GM18517 (cell line): ENCODE results near the gene CTDSP2.
"Not testable (repeated sequence)": the region's sequence is repeated elsewhere in the genome, so short reads cannot be mapped to it uniquely, and the experiment has no call there.

ENCODE experiments used
- ATAC-seq: cut with Tn5 transposase; IDR thresholded peaks from one replicate; pipeline ENCODE4 v1.9.1; 2021; ENCODE audit warnings: mild to moderate bottlenecking, moderate library complexity; ENCODE audit not compliant: unreplicated experiment

Gene CTDSP2, protein sequence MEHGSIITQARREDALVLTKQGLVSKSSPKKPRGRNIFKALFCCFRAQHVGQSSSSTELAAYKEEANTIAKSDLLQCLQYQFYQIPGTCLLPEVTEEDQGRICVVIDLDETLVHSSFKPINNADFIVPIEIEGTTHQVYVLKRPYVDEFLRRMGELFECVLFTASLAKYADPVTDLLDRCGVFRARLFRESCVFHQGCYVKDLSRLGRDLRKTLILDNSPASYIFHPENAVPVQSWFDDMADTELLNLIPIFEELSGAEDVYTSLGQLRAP

DNA sequence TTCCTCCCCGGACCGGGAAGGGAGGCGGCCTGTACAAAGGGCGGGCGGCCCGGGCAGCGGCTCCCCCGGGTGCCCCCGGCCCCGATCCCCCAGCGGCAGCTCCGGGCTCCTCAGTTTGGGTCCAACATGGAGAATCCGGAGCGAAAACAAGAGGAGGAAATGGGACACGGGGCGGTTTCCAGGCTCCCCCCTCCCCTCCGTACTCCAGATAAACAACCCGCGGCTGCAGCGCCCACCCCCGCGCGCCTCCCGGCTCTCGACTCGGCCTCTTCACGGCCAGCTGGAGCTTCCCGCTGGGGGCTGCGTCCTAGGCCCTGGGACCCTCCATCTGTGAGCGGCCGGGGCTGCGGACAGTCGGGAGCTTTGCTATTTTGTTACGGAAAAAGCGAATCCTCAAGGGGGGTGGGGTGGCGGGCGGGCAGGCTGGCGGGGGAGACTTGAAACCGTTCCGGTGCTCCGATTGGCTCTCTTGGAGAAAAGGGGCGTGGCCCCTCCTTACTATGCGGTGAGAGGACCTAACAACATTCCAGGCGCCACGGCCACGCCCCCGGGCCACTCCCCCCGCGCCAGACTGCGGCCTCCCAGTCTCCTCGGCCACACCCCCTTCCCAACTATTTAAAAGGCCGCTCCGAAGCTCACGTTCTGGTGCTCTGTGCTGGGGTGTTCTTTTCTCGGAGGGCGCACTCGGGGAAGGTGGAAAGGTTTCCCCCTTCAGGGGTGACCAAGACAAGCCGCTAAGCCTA is at the start of gene CTDSP2:
Gene CTDSP2, minus strand, starts transcription at position 153 of the 743 bp plus-strand sequence. CDS start 294 bp downstream, outside the sequence.
- ATAC-seq: no peak

DNA sequence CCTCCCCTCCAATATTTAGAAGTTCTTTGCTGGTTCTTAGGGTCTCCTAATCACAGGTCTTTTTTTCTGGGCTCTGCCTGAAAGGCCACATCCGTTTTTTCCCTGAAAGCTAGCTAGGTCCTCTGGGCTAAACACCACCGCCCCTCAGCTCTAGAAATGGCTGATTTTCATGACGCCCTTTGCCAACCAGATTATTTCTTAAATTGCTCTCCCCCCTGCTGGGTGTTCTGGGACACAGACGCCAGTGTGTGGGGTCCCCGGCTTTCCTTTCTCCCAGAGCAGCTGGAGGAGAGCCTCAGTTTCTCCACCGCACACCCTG is 49.5 kb upstream of the CTDSP2 start:
- ATAC-seq: no peak

DNA sequence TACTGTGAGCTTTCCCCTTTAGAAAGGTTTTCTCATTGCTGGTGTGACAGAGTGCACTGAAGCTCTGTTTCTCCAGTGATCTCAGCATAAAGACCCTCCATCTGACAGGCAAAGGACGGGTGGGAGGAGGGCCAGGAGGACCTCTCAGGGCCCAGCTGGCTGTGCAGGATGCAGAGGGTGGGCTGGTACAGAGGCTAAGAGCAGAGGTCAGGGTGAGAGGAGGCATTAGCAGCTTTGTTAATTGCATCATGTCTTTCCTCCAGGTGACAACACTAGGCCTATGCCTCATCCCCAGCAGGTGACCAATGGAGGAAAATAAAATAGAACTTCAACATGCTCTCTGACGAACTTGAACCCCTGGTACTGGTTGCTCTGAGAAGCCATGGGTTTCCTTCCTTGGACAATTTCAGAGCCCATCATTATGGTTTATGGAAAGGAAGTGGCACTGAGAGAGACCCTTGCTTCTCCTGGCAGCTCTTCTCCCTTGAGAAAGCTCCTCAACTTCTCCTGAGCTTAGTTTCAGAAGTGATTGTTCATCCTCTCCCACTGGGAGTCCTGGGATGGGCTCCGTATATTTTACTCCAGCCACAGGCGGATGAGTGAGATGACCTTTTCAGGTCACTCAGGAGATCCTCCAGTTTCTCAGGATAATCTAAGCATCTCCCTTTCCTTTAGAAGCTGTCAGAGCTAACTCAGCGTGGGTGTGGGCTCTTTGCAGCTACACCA is 49.0 kb upstream of the CTDSP2 start:
- no peak for ATAC-seq

DNA sequence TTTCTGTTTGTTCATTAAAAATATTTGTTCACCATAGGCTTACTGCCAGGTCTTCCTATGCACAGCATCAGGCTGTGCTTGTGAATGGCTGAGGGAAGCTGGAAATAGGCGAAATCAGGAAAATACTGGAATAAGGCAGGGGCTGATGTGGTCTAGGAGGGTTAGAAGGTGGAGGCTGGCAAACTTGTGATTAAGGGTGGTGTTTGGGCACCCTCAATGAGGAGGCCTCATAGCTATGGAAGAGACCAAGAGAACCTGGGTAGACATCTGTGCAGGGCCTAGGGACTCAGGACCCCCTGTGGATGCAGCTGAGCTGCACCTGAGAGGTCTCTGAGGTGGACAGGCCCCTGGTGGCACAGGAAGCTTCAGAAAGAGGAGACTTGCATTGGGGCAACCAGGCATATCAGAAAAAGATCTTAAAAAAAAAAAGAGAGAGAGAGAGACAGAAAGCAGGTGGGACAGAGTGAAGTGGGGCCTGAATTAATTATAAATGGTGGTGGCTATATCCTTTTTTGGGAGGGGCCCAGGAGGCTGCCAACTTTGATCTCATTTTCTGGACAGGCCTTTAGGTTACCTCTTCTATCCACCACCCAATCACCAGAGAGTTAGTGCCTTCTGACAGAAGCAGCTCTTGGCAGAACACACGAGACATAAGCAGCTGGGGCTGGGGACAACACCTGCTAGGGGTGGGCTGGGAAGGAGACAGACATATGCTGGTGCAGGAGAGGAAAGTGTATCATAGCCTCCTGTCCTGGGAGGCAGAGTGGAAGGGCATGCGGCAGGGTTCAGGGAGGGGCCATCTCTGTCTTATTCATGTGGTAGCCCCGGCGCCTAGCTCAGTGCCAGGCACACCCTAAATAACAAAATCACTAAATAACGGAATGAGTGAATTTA is 48.1 kb upstream of the CTDSP2 start:
- no peak for ATAC-seq

DNA sequence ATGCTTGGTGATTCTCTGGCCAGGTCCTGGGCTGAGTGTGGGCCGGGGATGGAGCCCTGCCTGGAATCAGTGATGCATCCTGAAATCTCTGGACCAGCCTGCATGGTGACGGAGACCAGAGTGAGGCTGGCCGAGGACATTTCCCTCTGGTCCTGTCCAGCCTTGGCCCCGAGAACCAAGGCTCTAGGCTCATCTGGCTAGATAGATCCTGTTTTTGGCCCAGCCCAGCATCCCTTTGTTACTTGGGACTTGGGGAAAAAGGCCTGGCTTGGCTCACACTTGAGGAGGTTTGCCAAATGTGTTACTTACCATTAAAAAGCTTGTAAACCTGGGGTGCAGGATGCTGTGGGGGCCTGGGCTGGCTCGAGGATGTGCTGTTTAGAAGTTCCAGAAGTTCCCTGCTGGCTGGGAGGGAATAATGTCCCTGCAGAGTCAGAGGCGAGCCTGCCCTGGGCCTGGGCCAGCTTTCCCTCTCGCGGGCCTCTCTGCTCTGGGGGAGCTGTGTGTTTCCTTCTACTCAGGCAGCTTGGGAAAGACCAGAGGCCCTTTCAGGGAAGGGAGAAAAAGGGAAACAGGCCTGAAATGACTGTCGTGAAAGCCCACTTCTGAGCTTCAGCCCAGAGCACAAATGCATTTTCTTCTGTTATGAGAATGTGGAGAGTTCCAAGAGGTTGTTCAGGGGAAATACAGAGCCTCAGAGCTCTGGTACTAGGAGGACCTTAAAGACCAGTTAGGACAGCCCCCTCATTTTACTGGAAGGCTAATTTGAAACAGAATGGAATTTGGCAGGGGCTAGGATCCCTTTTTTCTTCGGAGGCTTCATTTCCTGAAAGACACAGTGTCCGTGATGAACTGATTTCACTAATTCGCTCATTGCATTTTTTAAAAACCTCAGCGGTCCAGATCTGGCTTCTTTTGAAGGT is 47.2 kb upstream of the CTDSP2 start:
- no peak for ATAC-seq

DNA sequence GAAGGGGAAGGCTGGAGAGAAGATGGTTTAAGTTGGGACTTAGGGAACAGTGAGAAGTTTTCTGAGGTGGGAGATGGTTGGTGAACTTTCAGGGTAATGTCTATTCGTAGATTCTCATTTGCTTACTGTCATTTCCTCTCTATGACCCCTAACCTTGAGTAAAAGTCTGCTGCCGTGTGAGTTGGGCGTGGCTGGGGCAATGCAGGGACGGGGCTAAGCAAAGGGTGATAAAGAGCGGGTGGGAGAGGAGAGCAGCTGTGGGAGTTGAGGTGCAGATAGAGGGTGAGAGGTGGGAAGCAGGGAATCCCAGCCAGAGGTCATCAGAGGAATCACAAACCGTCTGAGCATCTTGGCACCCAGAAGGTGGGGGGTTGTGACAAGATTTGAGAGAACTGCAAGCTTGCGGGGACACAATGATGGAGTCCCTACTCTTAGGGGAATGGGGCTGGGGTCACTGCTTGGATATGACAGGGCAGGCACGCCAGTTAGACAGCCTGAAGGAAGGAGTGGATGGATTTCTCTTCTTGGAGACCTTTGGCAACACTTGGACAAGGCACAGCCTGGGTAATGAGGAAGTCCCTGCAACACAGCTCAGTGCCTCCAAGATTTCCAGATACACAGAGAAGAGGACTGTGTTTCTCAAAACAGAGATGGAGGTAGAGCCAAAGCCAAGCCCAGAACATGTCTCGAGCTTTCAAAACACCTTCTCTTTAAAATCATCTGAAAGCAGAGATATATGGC is 45.9 kb upstream of the CTDSP2 start:
- ATAC-seq: no peak

DNA sequence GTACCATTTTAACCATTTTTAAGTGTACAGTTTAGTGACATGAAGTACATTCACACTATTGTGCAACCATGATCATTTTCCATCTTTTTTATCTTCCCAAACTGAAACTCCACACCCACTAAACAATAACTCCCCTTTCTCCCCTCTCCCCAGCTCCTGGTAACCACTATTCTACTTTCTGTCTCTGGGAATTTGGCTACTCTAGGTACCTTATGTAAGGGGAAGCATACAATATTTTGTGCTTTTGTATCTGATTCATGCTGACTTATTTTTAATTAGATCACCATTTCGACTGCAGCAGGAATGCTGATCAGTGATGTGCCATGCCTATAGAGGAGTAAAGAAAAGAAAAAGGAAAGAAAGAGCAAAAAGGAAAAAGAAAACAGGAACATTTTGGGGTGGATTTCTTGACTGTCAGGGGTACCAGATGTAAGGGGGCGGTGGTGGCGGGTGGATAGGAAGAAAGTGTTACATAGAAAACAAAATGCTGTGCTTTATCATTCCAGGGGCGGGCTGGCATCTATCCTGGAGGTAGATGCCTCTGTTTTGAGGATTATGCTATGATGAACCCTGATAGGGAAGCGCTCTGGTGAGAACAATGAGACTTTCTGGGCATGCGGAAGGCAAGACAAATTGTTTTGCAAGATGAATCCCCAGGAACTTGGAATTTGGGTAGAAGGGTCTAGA is 45.2 kb upstream of the CTDSP2 start:
- no peak for ATAC-seq

DNA sequence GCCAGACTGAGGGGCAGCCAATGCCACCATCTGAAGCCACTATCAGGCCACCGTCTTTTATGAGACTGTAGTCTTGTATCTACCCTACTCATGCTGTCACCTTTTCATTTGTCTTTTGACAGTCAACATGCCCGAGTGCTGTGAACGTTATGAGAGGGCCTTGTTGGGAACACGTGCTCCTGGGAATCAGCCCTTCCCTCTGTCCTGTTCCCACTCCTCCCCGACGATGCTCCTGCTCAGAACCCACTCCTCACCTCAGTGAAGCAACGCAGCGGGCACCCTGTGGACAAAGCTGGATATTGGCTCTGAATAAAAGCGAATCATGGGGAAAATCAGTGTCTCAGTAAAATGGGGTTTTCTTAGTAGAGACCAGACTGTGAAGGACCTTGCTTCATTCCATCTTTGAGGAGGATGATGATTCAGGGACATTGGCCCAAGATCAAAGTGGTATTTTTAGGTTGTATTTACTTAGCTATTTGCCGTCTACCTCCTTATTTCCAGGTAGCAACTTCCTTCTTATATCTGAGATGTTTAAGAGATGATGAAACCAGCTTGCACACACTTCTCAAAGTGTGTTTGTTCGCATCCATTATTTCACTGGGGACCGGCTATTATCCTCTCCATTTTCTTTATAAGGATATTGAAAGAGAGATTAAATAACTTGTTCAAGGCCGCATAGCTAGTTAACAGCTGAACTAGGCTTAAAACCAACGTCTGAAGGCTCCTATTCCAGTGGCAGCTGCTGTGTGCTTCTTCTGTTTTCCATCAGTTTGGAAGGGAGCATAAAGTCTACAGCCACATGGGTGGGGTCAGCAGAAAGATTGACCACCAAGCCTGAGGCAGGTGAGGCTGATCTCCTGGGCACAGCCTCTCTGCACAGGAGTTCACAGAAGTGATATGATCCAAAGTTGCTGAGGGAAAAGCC is 43.9 kb upstream of the CTDSP2 start:
- ATAC-seq: no peak

DNA sequence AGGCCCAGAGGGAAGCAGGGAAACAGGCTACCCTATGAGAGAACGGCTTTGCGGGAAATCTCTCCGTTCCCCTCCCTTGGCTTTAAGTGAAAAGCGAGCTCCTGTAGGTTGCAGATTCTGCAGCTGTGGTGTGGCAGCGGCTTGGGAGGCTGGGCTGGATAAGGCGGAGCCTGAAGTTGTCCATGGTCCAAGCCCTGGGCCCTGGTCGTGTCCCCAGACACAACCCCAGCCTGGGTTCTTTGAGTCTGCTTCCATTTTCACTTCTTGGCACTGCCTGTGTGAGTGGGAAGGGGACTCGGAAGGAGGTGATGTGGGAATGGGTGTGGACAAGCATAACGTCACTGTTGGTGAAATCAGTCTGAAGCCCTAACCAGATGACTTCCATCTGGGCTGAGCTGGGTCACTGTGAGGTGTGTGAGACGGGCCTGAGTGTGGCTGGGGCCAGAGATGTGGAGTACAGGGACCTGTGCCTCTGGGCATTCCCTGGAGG is 43.0 kb upstream of the CTDSP2 start:
- no peak for ATAC-seq

DNA sequence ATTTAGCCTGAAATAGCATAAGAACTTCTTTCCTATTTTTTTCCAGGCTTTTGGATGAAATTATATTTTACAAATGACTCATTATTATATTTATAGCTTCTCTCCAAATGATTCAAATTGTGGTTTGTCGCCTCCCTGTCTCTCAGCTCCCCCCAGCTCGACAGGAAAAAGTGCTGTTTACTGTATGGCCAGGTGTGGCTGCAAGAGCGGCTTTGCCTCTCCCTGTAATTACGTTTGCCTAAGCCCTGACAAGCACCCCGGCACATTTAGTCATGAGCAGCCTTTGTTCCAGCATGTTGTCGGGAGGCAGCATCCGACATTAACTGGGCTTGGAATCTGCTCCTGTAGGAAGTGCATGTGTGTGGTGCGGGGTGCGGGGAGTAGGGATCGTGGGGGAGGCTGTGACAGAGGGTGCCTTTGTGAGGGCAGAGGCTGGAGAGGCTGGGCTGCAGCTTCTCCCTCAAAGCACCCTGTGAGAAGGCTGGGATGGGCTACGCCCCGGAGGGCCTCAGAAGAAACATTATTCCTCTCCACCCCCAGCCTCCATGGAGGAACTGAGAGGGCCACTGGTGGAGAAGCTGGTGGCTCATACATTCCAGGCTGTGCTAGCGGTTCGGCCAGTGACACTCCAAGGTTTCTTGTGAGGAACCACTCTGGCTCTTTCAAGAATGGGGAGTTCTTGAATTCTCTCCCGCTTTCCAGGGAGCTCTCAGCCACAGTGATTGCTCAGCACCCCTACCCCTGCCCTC is 42.1 kb upstream of the CTDSP2 start:
- ATAC-seq: no peak

DNA sequence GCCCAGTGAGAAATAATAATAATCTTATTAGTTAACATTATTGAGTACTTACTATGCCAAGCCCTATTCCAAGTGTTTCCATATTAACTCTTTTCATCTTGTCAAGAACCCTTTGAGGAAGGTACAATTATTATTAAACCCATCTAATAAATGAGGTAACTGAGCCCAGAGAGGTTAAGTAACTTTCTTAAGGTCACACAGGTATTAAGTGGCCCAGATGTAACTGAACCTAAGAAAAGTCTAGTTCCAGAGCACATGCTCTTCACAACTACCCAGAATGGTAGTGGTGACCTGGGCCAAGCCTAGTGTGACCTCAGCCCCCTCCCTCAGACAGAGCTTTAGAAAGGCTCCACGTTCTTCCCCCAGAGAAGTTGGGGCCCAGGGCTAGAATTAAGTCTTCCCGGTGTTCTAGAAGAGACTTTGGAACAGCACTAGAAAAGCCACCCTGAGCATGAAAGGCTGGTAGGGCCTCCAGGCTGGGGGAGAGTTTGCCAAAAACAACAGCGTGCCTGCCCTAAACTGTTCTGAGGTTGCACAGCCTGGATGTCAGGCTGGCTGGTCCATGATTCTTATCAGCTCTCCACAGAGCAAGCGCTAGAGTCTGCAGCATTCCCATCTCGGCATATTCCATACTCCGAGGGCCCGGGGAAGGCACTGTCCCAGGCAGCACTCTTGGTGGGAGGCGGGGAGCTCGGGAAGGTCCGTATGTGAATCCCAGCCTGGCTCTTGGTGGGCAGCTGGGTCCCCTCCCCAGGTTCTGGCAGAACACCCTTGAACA is 41.3 kb upstream of the CTDSP2 start:
- ATAC-seq: no peak

DNA sequence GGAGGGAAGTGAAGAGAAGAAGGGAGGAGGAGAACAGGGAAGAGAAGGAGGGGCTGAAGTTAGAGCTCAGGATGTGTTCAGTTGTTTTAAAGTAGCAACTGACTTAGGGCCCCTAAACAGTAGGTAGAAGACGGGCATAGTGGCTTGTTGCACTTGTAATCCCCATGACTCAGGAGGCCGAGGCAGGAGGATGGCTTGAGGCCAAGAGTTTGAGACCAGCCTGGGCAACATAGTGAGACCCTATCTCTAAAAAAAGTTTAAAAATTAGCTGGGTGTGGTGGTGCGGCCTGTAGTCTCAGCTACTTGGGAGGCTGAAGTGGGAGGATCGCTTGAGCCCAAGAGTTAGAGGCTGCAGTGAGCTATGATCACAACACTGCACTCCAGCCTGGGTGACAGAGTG is 40.4 kb upstream of the CTDSP2 start:
- ATAC-seq: not testable (repeated sequence)

DNA sequence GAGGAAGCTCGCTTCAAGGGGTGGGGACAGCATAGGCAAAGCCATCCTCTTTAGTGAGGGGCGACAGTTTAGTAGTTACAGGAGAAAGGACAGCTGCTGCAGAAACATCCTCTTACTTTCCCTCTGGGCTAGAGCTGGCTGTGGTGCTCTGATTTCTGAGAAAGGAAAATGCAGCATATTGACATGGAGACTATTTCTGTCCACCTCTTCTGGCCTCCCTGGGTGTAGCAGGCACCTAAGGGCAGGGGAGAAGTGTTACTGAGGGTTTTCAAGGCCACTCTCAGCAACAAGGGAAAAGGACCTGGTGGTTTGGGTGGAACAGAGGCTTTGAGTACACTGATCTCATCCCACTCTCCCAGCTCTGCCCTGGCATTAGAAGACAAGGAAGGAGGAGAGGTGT is 40.0 kb upstream of the CTDSP2 start:
- ATAC-seq: no peak

DNA sequence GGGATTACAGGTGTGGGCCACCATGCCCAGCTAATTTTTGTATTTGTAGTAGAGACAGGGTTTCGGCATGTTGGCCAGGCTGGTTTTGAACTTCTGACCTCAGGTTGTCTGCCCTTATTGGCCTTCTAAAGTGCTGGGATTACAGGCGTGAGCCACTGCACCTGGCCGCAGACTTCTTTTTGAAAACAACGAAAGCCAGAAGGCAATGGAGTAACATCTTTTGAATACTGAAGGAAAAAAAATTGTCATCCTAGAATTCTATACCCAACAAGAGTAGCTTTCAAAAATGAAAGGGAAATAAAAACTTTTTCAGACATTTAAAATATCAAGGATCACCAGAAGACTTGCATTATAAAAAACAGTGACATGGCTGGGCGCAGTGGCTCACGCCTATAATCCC is 38.7 kb upstream of the CTDSP2 start:
- ATAC-seq: no peak

DNA sequence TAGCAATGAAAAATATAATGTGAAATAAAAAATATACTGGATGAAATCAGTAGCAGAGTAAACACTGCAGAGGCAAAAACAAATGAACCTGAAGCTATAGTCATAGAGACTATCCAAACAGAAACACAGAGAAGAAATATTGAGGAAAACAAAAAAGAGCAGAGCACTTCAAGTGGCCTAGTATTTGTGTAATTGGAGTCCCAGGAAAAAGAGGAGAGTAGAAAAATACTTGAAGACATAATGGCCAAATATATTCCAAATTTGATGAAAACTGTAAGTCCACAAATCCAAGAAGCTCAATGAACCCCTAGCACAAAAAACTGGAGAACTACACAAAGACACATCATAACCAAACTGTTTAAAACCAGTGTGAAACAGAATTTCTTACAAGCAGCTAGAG is 37.2 kb upstream of the CTDSP2 start:
- no peak for ATAC-seq

DNA sequence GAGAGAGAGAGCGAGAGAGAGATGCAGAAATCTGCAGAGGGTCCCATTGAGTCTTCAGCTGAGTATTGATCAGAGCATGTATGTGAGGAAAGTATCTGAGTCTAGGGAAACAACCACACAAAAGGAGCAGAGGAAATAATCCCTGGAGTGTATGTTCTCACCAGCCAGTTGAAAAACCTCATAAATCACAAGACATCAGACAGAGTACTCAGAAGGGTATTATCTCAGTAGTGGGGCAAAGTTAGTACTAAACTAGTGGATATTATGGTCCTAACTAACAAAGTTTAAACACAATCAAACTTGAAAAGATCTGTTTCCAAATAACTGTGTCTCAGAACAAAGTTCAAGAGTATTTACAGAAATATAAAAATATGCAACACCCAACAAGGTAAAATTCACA is 36.5 kb upstream of the CTDSP2 start:
- no peak for ATAC-seq
